WTC11 (cell line): ENCODE data around the gene NPPA.

ENCODE experiments used
- AFF4 ChIP-seq: sonication (generic); formaldehyde crosslinking; IDR thresholded peaks from 2 replicates; pipeline ENCODE4 v1.8.1; 2023; ENCODE audit warnings: mild to moderate bottlenecking, missing genetic modification reagents, borderline replicate concordance
- CTCF ChIP-seq: fragments of 200-600 bp; IDR thresholded peaks from 2 replicates; pipeline ENCODE4 v1.8.0; 2022; ENCODE audit warnings: antibody characterized with exemption
- GRHL2 ChIP-seq: fragments of 250-450 bp; sonication (Bioruptor Pico); IDR thresholded peaks from 2 replicates; pipeline ENCODE4 v1.8.0; 2022; ENCODE audit warnings: mild to moderate bottlenecking, moderate library complexity; ENCODE audit not compliant: insufficient replicate concordance, severe bottlenecking
- MYBL2 ChIP-seq: sonication (generic); formaldehyde crosslinking; IDR thresholded peaks from 2 replicates; pipeline ENCODE4 v1.8.1; 2023; ENCODE audit warnings: mild to moderate bottlenecking, moderate library complexity, missing genetic modification reagents
- TEAD4 ChIP-seq: sonication (generic); formaldehyde crosslinking; IDR thresholded peaks from 2 replicates; pipeline ENCODE4 v1.8.0; 2022; ENCODE audit warnings: mild to moderate bottlenecking, missing genetic modification reagents

GRCh38 chr1:11874258-11874562 lies 26.6 kb upstream of the NPPA start:
- TF ChIP-seq CTCF (no peak), MYBL2 (CRISPR knock-in tag) (no peak), AFF4 (CRISPR knock-in tag) (no peak), GRHL2 (CRISPR knock-in tag) (no peak), TEAD4 (CRISPR knock-in tag) (no peak)
